Stimulated activated CD4-positive, alpha-beta T cell treated with anti-CD3 and anti-CD28 coated beads, TNF-alpha, amount 100 ng/mL, for 24 hours (primary cell): Measurements from ENCODE around the gene TTI1.

Source experiments
- DNase-seq, 3 experiments: peaks; one replicate each; pipeline ENCODE4 v3.0.0-alpha.2; 2020; ENCODE audit warnings: low read depth in 3 of 3

Gene TTI1

DNA sequence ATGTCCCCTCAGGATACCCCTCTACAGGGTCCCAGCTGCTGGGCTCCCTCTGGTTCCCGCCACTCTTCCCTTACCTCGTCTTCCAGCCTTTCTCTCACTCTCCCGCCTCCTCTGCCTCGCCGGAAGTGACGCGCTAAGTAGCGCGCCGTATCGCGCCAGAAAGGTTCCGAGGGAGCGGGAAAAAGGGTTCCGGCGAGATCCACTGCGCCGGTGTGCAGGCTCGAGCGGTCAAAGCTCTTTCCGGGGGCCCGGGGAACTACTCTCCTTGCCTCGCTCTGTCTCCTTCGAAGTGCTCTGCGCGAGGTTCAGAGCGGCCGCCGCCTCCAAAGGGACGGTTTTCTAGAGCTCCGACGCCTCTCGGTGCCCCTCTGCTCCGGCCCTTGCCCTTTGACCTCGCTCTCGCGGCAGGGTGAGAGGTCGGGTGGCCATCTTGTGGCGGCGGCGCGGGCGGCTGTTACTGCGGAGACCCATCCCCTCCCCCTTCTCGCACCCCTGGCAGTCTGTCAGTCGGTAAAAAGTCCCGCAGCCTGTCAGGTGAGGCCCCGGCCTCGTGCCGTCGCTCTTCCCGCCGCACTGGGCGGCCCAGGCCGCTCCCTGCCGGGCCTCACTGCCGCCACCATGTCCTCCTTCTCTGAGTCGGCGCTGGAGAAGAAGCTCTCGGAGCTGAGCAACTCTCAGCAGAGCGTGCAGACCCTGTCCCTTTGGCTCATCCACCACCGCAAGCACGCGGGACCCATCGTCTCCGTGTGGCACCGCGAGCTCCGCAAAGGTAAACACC is at the start of gene TTI1, which contains the start of gene RPRD1B:
Gene TTI1 (minus strand): TSS at position 127 of the 778 bp plus-strand sequence. CDS start 19,640 bp downstream, outside the sequence.
Gene RPRD1B (plus strand): TSS at position 417 of the 778 bp plus-strand sequence. CDS start 202 bp downstream, at position 619.
- DNase-seq: peak; percentile 79 to 88 (median 86)

DNA sequence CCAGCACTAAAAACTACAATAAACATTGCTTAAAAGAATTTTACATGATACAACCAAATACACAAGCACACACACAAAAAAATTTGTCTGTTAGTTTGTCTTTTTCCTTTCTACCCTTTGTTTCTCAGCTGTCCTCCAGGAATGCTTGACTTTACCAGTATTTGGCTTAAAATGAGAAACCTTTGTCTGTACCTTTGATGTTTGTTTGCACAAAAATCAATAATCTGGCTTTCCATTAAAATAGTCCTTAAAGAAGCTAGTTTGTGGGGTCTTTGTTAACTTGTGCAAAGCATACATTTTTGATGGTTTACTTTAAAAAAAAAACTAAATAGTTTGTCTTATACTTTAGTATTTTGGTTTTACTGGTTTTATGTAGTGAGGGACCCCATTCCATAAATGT is 49.6 kb upstream of the TTI1 start:
- DNase-seq: no peak

DNA sequence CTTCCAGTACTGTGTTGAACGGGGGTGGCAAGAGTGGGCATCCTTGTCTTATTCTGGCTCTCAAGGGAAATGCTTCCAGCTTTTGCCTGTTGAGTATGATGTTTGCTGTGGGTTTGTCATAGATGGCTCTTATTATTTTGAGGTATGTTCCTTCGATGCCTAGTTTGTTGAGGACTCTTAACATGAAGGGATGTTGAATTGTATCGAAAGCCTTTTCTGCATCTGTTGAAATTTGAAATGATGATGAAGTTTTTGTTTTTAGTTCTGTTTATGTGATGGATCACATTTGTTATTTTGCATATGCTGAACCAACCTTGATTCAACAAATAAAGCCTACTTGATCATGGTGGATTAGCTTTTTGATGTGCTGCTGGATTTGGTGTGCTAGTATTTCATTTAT is 48.3 kb upstream of the TTI1 start:
- DNase-seq: no peak

DNA sequence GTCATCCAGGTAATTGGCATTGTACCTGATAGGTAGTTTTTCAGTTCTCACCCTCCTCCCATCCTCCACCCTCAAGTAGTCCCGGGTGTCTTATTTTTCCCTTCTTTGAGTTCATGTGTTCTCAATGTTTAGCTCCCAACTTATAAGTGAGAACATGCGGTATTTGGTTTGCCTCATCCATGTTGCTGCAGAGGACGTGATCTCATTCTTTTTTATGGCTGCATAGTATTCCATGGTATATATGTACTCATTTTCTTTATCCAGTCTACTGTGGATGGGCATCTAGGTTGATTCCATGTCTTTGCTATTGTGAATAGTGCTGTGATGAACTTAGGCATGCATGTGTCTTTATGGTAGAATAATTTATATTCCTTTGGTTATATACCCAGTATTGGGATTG is 46.1 kb upstream of the TTI1 start:
- no peak for DNase-seq

DNA sequence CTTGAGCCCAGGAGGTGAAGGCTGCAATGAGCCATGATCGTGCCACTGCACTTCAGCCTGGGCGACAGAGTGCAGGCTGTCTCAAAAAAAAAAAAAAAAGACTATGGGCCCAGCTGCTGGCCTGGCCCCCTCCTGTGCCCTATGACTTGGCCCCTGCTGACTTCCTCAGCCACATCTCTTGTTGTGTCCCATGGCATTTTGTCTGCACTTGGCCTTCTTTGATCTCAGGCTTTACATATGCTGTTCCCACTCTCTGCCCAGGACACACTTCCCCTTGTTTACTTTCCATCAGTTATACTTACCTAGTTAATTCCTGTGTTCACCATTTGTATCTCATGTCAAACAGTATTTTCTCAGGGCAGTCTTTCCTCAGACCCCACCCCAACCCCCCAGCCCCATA is 44.8 kb upstream of the TTI1 start:
- DNase-seq: no peak

DNA sequence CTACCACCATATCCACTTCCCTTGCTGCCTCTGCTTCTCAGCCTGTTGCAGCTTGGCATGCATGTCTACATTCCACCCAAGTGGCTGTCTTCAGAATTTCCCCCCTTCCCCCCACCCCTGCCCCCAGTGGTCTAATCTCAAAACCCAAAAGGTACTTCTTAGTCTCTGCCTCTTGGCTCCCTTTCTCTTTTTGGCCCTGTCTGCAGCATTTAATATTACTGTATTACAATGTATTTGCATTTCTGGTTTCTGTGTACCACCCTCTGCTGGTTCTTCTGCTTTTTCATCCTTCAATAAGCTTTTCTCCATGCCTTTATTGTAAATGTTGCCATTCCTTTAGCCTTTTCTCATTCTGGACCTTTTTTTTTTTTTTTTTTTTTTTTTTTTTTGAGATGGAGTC is 43.3 kb upstream of the TTI1 start:
- DNase-seq: no peak

DNA sequence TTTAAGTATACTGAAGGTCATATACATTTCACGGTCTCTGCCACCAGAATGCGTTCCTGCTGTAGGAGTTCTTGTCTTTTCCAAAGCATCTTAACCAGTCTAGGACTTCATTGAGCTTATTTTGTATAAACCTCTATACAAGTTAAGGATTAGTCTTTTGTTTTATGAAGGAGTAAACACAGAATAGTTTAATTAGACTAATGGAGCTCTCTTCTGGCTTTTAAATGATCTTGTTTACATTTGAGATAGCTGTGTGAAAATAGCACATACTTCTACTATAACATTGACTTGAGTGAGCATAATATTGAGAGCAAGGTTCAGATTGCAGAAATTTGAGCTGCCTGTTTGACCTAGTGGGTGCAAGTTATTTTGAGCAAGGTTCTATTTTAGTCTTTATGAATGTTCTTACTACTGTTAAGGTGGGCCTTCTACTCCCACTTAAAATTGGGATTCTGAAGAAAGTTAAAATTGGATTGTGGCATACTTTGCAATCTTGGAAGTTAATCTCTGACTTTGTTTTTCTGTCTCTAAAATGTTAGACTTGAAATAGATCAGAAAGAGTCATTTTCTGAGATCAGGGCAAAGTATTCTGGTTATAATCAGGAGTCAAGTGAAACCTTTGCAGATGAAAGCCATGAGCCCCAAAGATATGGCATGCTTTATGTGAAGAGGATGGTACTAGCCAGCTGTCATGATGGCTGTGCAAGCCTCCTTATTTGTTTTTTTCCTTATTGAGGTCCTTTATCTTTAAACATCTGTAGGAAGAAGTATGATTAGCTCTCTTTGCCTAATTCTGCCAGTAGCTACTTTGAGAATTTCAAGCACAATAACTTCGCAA is 42.1 kb upstream of the TTI1 start:
- no peak for DNase-seq

DNA sequence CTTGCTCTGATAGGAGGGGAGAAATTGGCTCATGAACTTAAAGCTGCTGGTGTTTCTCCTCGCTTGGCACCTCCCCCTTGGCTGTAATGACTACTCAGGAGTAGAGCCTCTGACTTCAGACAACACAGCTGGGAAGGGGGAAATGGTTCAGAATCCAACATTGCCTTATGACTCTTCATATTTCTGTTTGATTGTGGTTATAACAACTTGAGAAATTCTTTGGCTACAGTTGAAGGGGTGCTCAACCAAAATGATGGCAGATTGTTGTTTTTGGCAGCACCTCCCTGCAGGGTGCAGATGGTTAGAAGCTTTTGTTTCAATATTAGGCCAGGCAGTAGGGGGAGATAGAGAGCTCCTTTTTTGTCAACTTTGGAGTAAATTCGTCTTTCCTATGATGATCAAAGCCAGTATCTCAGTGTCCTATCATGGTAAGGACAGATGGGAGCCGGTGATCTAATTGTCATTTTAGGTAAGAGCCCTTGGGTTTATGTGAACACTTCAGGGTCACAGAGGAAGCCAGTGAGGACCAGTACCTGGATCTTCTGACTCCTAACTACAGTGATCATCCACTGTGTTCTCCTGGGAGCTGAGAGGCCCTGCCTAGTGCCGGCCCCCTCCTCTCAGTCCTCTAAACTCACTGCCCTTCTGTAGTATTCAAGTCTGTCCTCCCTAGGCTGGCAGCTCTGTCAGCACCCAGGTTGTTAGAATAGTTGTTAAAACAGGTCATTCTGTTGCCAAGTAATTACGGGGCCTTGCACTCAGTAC is 40.2 kb upstream of the TTI1 start:
- no peak for DNase-seq

DNA sequence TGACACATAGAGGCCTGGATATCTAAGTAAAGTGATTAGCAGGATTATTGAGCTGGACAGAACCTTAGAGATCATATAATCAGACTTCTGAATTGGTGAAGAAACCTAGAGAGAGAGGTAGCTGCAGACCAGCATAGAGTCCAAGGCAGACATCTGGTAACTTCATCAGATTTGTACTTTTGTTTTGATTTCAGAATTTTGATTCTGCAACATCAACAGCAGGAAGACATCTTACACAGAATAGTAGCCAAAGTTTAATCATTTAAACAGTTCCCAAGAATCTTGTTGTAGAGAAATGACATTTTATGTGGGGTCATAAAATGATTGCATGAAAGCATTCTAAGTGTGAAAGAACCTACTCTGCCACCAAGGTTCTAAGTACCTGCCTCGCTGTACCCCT is 39.6 kb upstream of the TTI1 start:
- DNase-seq: no peak

DNA sequence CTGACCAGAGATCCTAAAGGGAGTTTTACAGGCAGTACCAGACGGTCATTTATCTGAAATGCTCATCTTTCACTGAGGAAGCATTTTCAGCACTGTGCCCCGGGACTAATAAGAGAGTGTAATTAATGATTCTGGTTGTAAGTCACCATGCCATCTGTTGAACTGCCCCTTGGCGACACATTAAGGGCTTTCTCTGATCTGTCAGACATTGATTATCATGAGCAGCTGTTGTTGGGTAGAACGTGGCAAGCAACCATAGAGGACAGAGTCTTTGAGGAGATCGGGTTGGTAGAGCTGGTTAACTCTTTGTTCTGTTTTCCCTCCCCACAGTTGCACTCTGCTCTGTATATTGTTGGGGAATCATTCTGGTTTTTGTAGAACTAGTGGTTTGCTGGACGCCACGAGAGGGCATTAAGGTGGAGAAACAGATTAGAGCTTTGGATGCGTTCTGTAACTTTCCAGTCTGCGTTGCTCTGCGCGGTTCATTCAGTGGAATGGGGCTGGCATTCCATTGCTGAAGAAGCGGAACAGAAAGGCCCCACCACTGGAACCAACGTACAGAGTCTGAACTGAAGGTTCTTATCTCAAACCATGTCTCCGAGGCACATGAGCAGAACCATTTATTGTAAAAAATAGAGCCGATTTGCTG is 34.6 kb upstream of the TTI1 start:
- DNase-seq: no peak

DNA sequence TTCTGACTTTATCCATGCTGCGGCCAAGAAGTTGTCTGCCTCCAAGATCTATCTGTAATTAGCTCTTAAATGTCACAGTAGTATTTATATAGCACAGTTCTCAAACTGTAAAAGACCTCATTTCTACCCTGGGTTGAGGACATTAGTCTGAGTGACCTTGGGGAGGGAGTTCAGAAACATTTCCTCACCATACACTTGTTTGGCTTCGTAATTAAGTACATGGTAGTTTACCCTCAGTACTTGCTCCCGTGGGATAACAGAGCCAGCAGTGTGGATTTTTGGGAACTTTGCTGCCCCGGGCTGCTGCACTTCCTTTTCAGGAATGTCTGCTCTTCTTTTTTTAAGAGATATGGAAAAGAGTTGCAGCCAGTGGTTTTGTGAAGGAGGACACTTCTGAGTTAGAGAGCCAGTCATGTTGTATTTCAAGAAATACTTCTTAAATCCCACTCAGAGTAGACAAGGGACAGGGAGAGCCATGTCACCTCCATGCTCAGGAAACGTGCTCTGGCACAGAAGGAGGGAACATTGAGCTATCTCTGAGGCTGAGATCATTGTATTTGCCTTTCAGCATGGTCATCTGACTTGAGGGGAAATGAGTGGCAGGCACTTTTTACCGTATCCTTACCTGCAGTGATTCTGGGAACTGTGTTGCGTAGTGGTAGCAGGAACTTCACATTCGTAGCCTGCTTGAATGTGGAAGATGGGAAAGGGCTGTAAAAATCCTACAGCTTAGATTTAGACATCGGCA is 33.9 kb upstream of the TTI1 start:
- DNase-seq: no peak

DNA sequence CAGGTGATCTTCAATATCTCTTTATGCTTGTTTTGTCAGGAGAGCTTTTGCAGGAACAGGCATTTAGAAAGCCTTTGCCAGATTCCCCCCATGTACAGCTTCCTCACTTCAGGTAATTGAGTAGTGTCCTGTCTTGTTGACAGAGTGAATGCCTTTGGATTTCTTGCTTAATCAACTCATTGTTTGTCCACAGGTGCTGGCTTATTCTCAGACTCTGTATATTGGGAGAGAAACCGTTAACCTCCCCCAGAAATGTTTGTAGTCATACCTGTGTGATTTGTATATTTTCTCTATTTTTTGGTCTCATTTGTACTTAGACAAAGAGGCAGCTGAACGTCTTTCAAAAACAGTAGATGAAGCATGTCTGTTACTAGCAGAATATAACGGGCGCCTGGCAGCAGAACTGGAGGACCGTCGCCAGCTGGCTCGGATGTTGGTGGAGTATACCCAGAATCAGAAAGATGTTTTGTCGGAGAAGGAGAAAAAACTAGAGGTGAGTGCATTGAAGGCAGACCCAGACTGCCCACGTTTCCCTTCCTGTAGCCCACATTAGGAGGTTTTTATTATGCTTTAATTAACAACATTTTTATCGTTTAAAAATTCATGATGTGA is 32.6 kb upstream of the TTI1 start:
- DNase-seq: no peak

DNA sequence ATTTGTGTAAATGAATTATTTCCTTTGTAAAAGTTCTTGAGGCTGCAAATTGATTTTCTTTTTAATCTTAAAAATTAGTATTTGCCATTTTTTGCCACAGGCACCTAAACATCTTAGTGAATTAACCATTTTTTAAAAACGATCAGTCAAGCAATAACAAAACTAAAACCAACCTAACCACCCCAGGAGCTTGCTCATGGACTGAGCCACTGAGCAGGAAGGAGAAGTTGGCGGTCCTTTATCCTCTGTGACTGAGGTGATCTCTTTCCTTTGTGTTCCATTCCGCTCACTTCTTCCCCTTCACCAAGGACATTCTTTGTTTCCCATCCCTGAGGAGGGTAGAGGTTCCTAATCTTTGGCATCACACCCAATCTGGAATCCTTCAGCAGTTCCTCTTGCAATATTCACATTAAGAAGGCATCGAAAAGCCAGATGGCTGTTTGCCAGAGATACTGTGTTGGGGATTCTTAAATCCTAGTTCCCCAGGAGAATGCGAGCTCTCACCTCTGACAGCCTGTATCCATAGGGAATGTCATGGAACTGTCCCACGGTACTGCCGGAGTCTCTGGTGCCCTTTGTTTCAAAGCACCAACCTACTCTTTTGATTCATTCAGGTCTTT is 30.8 kb upstream of the TTI1 start:
- DNase-seq: no peak

DNA sequence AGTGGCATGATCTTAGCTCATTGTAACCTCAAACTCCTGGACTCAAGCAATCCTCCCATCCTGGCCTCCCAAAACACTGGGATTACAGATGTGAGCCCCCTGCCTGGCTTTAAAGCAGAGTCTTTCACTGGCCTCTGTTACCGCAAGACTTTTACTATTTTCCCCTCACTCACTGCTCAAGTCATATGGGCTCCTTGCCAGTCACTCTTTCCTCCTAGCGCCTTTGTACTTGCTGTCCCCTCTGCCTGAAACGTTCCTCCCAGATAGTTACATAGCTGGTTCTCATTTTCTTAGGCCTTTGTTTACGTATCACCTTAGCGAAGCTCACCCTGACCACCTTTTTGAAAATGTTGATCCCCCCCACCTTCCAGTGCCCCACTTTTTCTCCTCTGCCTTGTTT is 29.6 kb upstream of the TTI1 start:
- DNase-seq: no peak

DNA sequence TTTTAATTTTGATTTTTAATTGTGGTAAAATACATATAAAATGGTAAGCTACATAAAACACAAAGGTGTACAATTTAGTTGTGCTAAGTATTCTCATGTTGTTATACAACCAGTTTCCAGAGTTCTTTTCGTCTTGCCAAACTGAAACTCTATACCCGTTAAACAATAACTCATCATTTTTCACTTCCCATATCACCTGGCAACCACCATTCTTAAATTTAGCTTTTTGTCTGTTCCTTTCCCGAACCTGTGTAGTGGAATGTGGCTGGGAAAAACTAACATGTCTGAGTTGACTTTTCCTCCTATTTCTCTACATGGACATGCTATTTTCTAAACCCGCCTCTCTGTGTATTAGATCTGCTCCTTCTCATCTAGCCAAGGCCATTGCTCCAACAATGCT is 27.9 kb upstream of the TTI1 start:
- DNase-seq: no peak

DNA sequence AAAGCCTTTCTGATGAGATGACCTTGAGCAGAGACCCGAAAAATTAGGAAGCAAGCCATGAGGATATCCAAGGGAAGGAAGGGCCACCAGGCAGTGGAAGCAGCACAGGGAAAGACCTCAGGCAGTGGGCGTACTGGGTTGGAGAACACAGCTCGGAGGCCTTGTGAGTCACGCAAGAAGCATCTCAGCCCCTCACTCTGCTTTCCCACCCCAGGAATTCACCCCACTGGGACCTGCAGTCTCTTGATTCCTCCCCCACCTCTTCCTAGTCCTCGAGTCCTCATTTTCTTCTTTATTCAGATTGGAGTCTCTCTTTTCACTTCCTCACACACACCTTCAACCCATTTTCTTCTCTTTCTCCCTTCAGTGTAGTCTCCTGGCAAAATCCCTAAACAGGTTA is 27.3 kb upstream of the TTI1 start:
- no peak for DNase-seq

DNA sequence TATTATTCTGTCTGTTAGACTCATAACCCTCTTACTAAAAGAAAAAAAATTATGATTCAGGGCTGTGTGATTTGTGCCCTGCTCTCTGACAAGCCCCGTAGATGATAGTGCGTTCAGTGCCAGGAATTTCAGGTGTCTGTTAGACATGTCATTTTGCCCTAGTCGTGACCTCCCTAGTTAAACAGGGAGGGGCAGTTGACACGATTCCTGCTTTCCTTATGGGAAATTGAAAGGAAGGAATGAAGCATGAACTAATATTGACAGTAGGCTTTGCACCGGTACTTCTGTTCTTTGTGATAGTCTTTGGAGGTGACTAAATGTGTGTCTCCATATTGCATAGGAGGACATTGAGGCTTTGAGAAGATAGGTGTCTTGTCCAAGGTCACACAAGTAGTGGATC is 26.6 kb upstream of the TTI1 start:
- no peak for DNase-seq

DNA sequence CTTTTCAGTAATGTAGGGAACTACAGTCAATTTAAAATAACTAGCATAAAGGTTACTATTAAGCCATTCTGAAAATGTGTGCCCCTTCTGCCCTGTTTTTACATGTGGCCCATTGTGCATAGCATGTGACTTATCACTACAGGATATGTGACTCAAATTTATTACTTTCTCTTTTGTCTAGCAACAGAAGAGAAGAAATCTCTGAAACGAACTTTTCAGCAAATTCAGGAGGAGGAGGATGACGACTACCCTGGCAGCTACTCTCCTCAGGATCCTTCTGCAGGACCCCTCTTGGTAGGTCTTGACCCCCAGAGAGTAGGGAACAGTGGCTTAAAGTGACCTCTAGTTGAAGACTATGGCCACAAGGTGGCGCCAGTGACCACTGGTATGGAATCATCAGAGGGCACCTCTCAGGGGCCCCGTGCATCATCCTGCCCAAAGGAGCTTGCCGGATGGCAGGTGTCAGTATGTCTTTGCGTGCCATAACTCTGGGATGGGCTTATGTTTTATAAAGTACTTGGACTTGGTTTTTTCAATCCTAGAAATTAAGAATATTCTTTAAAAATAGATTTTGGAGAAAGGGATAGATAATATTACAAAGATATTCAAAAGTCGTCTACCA is 24.2 kb upstream of the TTI1 start:
- peak; percentile 34 to 69 (median 47) for DNase-seq

DNA sequence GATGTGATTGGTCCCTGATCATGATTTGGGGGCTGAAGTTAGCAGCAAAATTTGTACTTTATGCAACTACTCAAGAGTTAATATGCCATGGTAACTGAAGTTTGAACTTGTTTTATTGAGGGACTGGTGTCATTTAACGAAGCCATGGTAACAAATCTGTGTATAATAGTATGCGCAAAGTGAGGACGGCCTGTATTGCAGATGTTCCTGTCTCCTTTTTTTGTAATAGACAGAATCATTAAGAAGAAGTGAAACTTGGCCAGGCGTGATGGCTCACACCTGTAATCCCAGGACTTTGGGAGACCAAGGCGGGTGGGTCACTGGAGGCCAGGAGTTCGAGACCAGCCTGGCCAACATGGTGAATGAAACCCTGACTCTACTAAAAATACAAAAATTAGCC is 22.6 kb upstream of the TTI1 start:
- DNase-seq: no peak

DNA sequence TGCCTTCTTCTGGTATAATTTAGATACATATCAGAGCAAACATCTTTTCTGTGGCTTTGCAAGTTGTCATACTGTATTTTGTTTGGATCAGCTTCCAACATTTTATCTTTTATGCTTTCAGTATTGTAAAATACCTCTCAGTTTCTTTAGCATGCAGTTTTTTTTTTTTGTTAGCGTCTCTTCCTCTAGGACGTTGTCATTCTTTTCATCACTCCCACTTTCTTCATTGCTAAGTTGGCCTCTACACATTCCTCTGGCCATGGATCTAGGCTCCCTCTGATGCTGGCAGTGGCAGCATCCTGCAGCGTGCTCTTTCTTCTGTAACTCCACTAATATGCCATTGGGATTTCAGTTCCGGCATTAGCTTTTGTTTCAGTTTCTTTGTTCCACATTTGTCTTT is 22.0 kb upstream of the TTI1 start:
- no peak for DNase-seq
